Suppressor macrophage (primary cell): Measurements from ENCODE around the gene LRIG1.

ENCODE experiments used
- DNase-seq, 4 experiments: peaks; one replicate each; pipeline ENCODE4 v3.0.0-alpha.2; 2020 to 2022

The LRIG1 gene

GRCh38 chr3:66342717-66343356, 158.0 kb downstream of the LRIG1 start:
- no peak for DNase-seq

GRCh38 chr3:66338927-66339326, 161.9 kb downstream of the LRIG1 start:
- no peak for DNase-seq

- no peak for DNase-seq
Observed at GRCh38 chr3:66336333-66336766, 164.5 kb downstream of the LRIG1 start.

GRCh38 chr3:66335671-66336070, 165.2 kb downstream of the LRIG1 start:
- no peak for DNase-seq
